HL-60 (cell line): ENCODE results near the gene LYAR.

ENCODE experiments used
- POLR2AphosphoS5 ChIP-seq: IDR thresholded peaks from 2 replicates; pipeline ENCODE4 v1.6.1; 2012; ENCODE audit warnings: low read depth
- TF ChIP-seq, protein P1 (sequence below): IDR thresholded peaks from one replicate; pipeline ENCODE4 v1.5.1; 2011; ENCODE audit warnings: low read length, control low read depth, inconsistent platforms; ENCODE audit not compliant: insufficient read depth
- TF ChIP-seq, protein P2 (sequence below): IDR thresholded peaks from 2 replicates; pipeline ENCODE4 v1.6.1; 2012; ENCODE audit warnings: low read depth; ENCODE audit not compliant: insufficient replicate concordance

DNA sequence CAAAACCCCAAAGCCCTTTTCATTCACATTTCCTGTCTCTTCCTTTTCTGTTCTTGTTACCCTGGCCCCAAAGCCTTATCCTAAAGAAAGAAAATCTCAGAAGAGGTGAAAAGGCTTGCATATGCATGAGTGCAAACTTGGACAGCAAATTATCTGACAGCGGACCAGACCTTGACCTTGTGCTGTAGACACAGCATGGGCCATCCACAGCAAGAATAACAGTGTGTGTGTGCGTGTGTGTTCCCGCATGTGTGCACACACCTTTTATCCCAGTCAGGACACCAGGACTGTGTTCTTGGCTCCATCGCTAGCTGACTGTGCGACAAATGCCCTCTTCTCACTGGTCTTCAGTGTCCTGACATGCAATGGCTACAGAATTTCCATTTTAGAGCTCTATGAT lies 35.4 kb upstream of the LYAR start:
- no peak for TF ChIP-seq POLR2AphosphoS5
- TF ChIP-seq, protein P1, sequence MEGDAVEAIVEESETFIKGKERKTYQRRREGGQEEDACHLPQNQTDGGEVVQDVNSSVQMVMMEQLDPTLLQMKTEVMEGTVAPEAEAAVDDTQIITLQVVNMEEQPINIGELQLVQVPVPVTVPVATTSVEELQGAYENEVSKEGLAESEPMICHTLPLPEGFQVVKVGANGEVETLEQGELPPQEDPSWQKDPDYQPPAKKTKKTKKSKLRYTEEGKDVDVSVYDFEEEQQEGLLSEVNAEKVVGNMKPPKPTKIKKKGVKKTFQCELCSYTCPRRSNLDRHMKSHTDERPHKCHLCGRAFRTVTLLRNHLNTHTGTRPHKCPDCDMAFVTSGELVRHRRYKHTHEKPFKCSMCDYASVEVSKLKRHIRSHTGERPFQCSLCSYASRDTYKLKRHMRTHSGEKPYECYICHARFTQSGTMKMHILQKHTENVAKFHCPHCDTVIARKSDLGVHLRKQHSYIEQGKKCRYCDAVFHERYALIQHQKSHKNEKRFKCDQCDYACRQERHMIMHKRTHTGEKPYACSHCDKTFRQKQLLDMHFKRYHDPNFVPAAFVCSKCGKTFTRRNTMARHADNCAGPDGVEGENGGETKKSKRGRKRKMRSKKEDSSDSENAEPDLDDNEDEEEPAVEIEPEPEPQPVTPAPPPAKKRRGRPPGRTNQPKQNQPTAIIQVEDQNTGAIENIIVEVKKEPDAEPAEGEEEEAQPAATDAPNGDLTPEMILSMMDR: no peak
- TF ChIP-seq, protein P2, sequence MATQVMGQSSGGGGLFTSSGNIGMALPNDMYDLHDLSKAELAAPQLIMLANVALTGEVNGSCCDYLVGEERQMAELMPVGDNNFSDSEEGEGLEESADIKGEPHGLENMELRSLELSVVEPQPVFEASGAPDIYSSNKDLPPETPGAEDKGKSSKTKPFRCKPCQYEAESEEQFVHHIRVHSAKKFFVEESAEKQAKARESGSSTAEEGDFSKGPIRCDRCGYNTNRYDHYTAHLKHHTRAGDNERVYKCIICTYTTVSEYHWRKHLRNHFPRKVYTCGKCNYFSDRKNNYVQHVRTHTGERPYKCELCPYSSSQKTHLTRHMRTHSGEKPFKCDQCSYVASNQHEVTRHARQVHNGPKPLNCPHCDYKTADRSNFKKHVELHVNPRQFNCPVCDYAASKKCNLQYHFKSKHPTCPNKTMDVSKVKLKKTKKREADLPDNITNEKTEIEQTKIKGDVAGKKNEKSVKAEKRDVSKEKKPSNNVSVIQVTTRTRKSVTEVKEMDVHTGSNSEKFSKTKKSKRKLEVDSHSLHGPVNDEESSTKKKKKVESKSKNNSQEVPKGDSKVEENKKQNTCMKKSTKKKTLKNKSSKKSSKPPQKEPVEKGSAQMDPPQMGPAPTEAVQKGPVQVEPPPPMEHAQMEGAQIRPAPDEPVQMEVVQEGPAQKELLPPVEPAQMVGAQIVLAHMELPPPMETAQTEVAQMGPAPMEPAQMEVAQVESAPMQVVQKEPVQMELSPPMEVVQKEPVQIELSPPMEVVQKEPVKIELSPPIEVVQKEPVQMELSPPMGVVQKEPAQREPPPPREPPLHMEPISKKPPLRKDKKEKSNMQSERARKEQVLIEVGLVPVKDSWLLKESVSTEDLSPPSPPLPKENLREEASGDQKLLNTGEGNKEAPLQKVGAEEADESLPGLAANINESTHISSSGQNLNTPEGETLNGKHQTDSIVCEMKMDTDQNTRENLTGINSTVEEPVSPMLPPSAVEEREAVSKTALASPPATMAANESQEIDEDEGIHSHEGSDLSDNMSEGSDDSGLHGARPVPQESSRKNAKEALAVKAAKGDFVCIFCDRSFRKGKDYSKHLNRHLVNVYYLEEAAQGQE: no peak
